Measurements from ENCODE around the gene C1orf94. TPM values are rescaled to one million over a fixed set of nuclear protein-coding genes. Genes with fewer than 3 reads are reported as not detected.

C1orf94 gene
- total RNA-seq, 1 experiment from 2014 or later: 6.0 TPM

DNA sequence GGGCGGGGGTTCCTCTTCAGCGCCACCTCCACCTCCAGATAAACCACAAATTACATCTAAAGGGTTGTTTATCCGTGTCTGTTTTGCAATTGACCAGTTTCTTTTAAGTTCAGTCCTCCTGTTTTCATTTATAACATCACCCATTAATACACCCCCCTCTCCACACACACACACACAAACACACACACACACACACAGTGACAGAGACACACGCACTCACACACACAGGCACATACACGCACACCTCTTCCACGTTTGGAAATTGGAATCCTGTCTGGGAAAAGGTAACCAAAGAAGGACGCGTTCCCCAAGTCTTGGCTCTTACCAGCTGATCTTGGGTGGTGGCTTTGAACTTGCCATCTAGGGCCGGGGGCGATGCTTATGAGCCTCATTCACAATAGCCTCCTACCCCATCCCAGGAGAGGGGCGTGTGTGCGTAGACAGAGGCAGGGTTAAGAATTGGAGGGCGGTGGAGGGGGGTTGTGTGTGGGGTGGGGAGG lies 11.2 kb upstream of the C1orf94 start (continued):
- TF ChIP-seq, protein P1, sequence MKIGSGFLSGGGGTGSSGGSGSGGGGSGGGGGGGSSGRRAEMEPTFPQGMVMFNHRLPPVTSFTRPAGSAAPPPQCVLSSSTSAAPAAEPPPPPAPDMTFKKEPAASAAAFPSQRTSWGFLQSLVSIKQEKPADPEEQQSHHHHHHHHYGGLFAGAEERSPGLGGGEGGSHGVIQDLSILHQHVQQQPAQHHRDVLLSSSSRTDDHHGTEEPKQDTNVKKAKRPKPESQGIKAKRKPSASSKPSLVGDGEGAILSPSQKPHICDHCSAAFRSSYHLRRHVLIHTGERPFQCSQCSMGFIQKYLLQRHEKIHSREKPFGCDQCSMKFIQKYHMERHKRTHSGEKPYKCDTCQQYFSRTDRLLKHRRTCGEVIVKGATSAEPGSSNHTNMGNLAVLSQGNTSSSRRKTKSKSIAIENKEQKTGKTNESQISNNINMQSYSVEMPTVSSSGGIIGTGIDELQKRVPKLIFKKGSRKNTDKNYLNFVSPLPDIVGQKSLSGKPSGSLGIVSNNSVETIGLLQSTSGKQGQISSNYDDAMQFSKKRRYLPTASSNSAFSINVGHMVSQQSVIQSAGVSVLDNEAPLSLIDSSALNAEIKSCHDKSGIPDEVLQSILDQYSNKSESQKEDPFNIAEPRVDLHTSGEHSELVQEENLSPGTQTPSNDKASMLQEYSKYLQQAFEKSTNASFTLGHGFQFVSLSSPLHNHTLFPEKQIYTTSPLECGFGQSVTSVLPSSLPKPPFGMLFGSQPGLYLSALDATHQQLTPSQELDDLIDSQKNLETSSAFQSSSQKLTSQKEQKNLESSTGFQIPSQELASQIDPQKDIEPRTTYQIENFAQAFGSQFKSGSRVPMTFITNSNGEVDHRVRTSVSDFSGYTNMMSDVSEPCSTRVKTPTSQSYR (CRISPR knock-in tag; IDR thresholded peaks at IDR 0.05): no peak

DNA sequence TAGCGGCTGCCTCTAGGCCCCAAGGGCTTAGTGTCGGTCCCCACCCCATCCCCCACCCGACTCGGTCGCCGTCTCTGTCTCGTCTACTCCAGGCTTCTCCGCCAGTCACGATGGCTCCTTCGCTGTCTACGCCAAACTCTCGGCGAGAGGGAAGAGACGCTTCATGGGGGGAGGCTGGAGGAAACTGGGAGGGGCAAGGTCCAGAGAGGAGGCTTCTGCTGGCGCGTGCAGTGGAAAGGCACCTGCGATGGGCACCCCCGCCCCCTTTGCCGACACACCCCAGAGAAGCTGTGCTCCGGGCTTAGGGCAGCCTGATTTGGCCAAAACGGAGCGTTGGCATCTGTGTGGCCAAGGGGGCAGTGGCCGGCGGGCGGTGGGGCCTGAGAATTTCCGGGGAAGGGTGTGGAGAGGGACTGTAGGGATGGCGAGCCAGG lies 10.5 kb upstream of the C1orf94 start:
- ATAC-seq (peak; percentile 7), DNase-seq (ENCODE audit: low spot score) (peak; percentile 74)
- ChIA-PET CTCF (interaction anchor here (0.7 to 1.8 kb wide), 7 partner anchors 9 to 294 kb away, joined by 3 to 13 read pairs (median 4); partner anchors contain the start of gene C1orf94), POLR2A (interaction anchor here (0.8 to 5.0 kb wide), 3 partner anchors 8 to 212 kb away, joined by 5 to 29 read pairs (median 6); partner anchors contain the start of gene C1orf94)
- Mint-ChIP-seq H3K27me3 (ENCODE audit: low read depth) (no peaks in the 10 kb centered on the region; the same call in none of the 2 replicates), H3K4me1 (peaks cover 42% of the 10 kb centered on the region), H3K27ac (peak overlapping the region; percentile 86), H3K9me3 (no peaks in the 10 kb centered on the region), H3K36me3 (0 out of 2 replicates have a peak, but pooled peaks cover 4% of the 10 kb centered on the region), H3K4me3 (peak overlapping the region; percentile 90)
- TF ChIP-seq SMAD4 (CRISPR knock-in tag; IDR thresholded peaks at IDR 0.05): no peak
- TF ChIP-seq NR1H2 (CRISPR knock-in tag; IDR thresholded peaks at IDR 0.05): no peak
- TF ChIP-seq ARID4B (CRISPR knock-in tag; IDR thresholded peaks at IDR 0.05; ENCODE audit: borderline replicate concordance): 0 out of 2 replicates have a peak, but pooled peaks have one; percentile 8
- peak; percentile 38; the same call in 1 of the 2 replicates for TF ChIP-seq HMGXB4 (CRISPR knock-in tag; IDR thresholded peaks at IDR 0.05)
- no peak for TF ChIP-seq E2F4 (CRISPR knock-in tag; IDR thresholded peaks at IDR 0.05; ENCODE audit: borderline replicate concordance, low read depth)
- TF ChIP-seq, protein P1 (CRISPR knock-in tag; IDR thresholded peaks at IDR 0.05): peak; percentile 49; the same call in 1 of the 2 replicates
- no peak for TF ChIP-seq RORB (CRISPR knock-in tag; IDR thresholded peaks at IDR 0.05)
- TF ChIP-seq, protein P2, sequence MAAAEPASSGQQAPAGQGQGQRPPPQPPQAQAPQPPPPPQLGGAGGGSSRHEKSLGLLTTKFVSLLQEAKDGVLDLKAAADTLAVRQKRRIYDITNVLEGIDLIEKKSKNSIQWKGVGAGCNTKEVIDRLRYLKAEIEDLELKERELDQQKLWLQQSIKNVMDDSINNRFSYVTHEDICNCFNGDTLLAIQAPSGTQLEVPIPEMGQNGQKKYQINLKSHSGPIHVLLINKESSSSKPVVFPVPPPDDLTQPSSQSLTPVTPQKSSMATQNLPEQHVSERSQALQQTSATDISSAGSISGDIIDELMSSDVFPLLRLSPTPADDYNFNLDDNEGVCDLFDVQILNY (CRISPR knock-in tag; IDR thresholded peaks at IDR 0.05): 0 out of 2 replicates have a peak, but pooled peaks have one; percentile 45
- TF ChIP-seq, protein P3, sequence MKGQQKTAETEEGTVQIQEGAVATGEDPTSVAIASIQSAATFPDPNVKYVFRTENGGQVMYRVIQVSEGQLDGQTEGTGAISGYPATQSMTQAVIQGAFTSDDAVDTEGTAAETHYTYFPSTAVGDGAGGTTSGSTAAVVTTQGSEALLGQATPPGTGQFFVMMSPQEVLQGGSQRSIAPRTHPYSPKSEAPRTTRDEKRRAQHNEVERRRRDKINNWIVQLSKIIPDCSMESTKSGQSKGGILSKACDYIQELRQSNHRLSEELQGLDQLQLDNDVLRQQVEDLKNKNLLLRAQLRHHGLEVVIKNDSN (CRISPR knock-in tag; IDR thresholded peaks at IDR 0.05): peak; percentile 14; the same call in 1 of the 2 replicates
- TF ChIP-seq MAX (CRISPR knock-in tag; IDR thresholded peaks at IDR 0.05): peak; percentile 71
- peak; percentile 11; the same call in 1 of the 2 replicates for TF ChIP-seq FOXP4 (CRISPR knock-in tag; IDR thresholded peaks at IDR 0.05)

Data from WTC11 (cell line).